Activated CD4-positive, alpha-beta T cell treated with anti-CD3 and anti-CD28 coated beads for 48 hours (primary cell): ENCODE data around the gene RAD18.

Source experiments
- DNase-seq: peaks from one replicate; pipeline ENCODE4 v3.0.0-alpha.2; 2020

RAD18 gene

GRCh38 chr3:8985411-8985831 lies 22.1 kb upstream of the RAD18 start:
- no peak for DNase-seq

- no peak for DNase-seq
Measured at GRCh38 chr3:8984526-8984925, 21.3 kb upstream of the RAD18 start.

DNA sequence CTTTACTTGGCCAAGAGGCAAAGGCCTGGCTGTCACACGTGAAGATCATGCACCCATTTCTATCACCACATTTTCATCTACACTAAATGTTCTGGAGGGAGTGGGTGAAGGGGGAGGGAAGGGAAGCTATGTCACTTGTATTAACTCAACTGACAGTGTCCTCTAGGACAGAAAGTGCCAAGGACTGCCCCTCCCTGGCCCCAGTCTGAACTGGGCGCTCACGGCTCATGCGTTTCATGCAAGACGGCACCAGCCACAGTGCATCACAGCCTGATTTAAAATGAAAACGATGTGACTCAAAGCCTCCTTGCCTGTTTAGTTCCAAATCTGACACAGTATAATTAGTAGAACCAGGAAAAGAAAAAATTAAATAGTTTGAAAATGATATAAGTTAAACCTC lies 20.8 kb upstream of the RAD18 start:
- DNase-seq: no peak

DNA sequence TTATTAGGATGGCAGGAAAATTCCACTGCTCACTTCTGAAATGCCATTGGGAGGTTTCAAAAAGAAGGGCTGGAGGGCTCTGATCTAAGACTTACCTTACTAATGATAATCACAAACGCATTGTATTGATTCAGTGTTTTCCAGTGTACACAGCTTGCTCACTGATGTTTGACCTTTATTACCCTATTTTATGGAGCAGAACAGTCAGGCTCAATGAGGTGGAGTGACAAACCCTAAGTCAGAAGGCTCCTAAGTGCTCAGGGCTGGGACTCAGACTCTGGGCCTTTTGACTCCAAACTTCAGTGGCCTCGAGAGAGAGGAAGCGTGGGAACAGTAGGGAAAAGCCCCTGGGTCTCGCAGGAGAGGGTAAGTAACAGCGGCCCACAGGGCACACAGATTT lies 20.3 kb upstream of the RAD18 start:
- DNase-seq: no peak

GRCh38 chr3:8983026-8983425 lies 19.8 kb upstream of the RAD18 start:
- no peak for DNase-seq

DNA sequence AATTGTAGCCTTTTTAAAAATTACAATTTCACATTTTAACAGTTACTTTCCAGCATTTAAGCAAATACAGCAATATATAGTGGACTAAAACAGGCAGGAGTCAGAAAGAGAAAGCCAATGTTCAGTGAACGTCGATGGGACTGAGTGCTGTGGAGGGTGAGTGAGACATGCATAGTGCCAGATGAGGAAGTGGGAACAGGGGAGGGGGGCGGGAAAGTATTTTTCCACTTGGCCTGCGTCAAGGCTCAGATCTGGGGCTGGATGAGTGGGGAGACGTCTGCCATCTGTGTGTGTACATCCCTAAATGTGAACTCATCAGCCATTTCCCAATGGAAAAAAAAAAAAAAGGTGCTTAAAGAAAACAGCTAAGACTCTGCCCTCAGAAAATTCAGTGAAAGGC lies 19.2 kb upstream of the RAD18 start:
- DNase-seq: no peak

DNA sequence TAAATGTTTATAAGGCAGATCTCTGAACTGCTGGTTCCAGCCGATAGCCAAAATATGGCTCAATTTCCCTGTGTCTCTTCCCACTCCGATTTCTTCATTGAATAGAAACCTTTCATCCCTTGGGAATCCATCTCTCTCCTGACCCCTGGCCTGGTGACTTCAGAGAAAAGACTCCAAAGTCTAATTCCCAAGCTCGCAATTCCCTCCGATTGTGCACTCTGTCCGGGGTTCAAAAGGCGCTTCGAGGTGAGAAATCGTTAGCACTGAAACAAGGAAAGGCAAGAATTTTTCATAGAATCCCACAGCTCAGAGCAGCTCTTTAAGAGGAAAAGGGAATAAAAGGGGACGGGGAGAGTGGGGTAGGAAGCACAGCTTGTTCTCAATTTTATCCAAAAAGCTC lies 18.4 kb upstream of the RAD18 start:
- no peak for DNase-seq

DNA sequence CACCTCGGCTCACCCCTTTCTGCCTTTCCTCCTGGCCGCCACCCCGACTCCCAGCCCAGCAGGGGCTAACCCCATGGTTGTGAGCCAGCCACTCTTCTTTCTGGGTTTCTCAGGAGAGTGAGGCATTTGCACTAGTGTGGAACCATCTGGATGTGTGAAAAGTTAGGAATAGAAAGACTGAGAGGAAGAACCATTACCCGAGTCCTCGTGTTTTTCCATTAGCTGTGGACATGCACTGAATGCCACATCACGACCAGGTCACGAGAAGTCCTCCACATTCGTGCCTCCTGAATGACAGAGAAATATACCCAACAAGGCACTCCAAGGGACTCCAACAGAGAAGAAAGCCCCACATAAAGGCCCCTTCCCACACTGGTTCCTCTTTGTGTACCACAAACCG lies 18.0 kb upstream of the RAD18 start:
- DNase-seq: no peak

DNA sequence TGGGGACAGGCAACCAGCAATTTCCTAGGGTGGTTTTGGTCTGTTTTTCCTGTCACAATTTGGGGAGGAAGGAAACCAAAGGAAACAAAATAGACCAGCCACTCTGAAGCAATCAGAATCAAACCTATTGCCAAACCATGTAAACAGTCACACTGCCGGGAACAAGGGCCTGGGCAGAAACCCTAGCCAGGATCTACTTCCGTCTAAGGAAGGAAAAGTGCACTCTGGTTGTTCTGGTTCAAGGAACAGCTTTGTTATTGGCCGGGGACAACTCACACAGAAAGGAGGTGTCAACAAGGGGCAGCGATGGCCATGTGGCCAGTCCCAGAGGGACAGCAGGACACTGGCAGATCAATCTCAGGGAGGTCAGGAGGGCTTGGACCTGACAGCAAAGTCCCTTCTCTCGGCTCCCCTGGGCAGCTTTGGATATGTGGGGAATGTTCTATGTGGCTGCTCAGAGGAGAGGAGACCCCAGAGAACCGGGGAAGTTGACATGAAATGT lies 17.5 kb upstream of the RAD18 start:
- DNase-seq: no peak

DNA sequence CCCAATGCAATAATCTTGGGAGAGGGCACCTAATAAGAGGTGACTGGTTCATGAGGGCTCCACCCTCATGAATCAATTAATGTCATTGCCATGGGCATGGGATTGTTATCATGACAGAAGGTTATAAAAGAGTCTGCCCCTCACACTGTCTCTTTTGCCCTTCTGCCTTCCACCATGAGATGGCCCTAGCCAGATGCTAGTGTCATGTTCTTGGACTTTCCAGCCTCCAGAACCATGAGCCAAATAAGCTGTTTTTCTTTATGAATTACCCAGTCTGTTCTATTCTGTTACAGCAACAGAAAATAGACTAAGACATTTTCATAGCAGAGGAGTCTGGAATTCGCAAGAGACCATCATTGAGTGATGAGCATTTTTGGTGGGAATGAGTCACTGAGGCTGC lies 16.0 kb upstream of the RAD18 start:
- DNase-seq: no peak

DNA sequence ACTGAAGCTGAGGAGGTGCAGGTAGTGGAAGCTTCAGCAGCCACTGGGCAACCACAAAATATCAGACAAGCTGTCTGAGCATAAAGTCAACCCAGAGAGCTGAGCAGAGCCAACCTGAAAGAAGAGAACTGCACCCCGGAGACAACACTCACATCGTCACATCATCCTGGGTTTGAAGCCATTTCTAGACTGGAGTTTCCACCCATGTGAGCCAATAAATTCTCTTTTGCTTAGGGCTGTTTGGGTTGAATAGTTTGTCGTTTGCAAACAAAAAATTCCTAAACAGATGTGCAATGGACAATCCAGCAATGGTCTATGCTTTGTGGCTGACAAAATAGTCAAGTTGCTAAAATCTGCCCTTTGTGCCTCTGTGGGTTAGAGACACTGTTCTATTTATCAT lies 15.3 kb upstream of the RAD18 start:
- no peak for DNase-seq

- DNase-seq: no peak
Measured at GRCh38 chr3:8976540-8977182, 13.4 kb upstream of the RAD18 start.

GRCh38 chr3:8975081-8976020 lies 12.1 kb upstream of the RAD18 start:
- no peak for DNase-seq

GRCh38 chr3:8974458-8974857 lies 11.2 kb upstream of the RAD18 start:
- no peak for DNase-seq

- no peak for DNase-seq
Measured at GRCh38 chr3:8972639-8973038, 9.4 kb upstream of the RAD18 start.

DNA sequence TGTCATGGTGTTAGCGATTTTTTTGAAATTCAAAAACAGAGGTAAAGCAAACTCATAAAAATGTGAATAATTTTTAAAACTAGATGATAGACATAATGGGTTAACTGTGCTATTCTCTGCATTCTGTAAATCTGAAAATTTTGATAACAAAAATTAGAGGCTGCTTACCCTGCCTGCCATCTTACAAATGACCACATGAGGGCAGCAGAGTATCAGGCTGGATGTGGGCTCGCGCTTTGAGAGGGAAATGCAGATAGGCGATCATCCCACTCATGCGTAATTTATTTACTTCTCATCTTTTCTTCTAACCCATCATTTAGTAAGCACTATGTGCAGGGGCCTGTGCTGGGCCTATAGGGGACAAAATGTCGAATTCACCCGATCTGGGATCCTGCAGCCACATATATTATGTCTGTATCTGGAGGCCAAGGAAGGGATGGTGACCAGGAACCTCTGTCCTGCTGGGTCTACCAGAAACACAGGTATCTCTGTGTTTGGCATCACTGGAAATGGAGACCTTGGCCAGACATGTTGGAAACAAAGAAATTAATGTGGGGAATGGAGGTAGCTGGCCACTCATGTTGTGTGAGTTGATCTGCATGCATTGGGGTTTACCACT lies 7.8 kb upstream of the RAD18 start:
- DNase-seq: peak; percentile 79

DNA sequence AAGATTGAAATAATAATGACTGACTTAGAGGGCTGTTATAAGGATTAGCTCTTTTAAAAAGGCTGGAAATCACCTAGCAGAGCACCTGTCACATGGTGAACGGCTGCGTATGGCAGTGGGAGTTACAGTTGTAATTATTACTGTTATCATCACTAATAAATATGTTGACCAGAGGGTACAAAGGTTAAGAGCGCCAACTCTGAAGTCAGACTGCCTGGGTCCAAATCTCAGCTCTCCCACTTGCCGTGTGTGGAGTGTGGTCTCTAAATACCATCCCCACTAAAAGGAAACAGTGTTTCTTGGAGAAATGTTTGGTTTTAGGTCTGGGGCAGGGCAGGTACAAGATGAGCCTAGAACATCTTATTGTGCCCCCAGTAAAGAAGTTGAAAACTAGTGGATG lies 6.0 kb upstream of the RAD18 start:
- no peak for DNase-seq

- DNase-seq: no peak
Measured at GRCh38 chr3:8968375-8968882, 5.2 kb upstream of the RAD18 start.

DNA sequence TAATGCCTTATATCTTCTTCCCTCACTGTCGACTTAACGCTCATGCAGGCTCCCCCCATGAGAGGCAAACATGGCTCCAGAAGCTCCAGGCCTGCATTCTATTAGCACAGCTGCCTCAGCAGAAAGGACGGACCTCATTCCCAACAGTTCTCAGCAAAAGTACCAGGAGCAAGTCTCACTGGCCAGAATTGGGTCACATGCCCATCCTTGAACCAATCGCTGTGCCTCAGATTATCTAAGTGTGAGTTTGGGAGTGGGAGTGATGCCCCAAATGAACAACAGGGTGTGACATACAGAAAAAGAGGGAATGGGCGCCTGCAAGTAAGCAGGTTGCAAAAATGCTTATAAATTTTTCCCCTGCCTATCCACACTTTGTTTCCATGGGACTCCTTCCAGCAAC lies 4.3 kb upstream of the RAD18 start:
- no peak for DNase-seq

- no peak for DNase-seq
Measured at GRCh38 chr3:8966820-8967348, 3.6 kb upstream of the RAD18 start.

DNA sequence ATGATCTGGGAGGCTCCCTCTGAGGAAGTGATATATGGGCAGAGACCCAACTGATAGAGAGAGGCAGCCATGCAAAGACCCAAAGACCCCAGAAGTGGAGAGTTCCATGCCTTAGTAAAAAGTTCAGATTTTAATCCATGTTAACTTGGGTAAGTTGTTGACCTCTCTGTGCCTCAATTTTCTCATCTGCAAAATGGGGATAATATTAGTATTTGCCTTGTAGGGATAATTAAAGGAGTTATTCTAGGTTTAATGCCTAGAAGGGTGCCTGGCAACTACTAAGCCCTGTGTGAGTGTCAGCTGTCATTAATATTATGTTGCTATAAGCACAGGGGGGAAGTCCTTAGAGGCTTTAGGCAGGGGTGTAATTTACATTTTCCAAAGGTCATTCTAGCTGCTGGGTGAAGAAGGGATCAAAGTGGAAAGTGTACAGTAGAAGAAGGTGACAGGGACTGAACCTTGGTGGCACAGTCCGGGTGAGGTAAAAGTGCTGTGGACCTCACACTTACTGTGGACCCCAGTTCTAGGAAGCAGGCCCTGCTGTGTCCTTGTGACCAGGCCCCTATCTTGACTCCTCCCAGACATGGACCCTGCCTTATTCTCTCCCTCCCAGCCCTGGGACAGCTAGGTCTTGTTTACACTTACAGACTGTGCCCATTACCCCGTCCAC lies 3.0 kb upstream of the RAD18 start:
- DNase-seq: no peak

DNA sequence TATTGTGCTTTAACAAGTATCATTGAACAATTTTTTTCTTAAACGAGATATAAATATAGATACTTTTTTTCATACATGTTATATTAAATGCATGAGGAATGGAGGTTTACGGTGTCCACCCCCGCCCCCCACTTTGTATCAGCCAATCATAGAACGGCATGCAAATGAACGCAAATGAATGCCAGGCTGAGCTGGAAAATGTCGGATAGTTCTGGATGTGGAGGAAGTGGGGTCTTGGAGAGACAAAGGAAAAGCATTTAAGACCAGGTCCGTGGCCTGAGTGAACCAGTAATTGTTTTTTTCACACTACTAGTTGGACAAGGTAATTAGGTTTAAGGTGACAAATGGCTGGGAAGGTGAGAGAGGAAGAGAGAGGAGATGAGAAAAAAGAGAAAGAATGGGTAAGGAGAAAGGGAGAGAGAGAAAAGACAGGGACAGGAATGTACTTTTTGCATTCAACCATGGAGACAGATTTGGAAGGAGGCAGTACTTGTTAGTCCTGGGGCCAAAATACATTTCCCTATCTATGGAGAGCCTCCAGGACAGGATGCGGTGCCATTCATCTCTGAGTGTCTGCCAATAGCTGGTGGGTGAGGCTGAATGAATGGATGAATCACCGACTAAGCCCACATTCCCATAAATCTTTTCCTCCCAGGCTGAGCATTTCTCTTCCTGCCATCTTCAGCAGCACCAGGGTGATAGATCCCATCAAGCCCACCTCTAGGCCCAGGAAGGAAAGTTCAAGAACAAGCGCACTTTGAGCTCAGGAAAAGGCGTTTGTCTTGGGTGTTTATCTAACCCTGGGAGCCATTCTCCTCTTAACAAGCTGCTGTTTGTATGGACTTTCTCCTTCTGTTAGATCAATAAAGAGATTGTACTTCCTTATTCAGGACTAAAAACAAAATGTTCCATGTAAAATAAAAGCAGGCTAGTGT lies 1.4 kb upstream of the RAD18 start:
- DNase-seq: no peak
